SIG-M5 (cell line): ENCODE results near the gene MKX.

Source experiments
- DNase-seq: peaks from one replicate; lab custom pipeline; 2025; lab: John Stamatoyannopoulos, UW

MKX gene

DNA sequence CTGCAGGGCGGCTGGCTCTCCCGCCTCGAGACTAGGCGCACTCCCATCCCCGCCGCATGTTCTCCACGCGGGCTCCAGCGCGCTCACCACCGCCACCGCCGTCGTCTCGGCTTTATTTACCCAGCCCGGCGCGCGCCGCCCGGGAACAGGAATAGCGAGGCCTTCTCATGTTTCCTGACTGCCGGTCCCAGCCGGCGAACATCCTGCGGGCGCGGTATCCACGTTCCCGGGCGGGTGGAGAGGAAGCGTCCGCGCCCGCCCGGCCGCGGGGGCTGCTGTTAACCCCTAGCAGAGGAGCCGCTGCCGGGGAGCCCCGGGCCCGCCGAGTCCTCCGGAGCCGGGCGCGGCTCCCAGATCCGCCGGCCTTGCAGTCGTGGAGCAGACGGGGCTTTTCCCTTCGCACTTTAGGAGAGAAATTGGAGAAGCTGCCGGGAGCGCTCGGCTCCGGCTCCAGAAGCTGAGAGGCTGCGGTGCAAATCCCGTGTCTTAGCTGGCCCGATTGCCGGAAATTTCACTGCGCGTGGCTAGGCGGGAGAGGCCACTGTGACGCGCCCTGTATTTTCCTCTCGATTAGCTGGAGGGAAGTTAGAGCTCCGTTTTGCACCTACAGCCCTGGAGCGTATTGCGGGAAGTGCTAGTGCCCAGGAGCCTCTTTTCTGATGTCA lies at the start of gene MKX:
TSS of gene MKX (minus strand) at position 88 of the 665 bp plus-strand sequence. CDS start 2,404 bp downstream, outside the sequence.
- DNase-seq = no peak

GRCh38 chr10:27794157-27794556 lies 48.5 kb upstream of the MKX start:
- DNase-seq = no peak

DNA sequence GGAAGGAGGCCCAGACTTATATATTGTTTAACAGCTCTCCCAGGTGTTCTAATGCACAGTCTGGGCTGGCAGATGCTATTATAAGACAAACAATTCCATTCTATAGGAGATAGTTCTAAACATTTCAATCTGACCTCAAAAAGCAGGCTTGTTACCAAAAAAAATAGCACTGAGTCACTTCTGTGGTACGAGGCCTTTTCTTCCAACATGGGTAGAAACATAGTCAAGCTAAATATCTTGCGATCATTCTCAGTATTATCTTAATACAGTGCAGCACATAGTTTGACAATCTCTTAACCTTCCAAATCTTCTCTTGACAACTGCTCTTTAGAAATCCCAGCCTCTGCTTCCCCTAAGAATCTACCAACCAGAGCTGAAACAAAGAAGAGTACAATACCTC lies 46.6 kb upstream of the MKX start:
- DNase-seq = no peak

DNA sequence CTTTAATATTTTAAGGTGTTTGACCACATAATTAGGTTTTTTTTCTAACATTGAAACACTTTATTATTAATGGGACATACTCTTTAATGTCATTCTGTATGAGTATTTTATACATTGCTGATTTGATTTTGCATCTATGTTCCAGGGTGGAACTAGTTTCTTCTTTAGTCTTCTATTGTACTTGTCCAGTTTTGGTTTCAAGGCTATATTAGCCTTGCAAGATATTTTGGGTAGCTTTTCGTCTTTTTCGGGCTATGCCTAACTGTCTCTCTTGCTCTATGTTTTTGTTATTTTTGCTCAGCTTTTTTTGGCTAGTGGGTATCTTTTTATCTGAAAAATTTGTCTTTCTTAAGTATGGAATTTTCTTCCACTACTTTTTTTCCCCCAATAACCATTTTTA lies 38.7 kb upstream of the MKX start:
- no peak for DNase-seq

DNA sequence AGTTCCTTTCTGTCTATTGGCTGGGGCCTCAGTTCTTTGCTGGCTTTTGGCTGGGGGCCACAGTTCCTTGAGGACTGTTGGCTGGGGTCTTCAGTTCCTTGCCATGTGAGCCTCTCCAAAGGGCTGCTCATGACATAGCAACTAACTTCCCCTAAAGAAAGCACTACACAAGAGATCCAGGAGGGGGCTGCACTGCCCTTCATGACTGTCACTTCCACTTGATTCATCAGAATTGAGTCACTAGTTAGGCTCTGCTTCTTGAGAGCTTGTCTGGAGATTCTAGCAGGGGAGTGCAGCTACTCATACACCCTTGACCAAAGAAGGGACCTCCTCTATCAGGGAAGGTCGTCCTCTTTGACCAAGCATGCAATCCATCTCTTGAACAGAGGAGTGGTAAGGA lies 38.0 kb upstream of the MKX start:
- no peak for DNase-seq

- DNase-seq = no peak
These were observed 33.9 kb upstream of the MKX start for GRCh38 chr10:27779462-27780015.

DNA sequence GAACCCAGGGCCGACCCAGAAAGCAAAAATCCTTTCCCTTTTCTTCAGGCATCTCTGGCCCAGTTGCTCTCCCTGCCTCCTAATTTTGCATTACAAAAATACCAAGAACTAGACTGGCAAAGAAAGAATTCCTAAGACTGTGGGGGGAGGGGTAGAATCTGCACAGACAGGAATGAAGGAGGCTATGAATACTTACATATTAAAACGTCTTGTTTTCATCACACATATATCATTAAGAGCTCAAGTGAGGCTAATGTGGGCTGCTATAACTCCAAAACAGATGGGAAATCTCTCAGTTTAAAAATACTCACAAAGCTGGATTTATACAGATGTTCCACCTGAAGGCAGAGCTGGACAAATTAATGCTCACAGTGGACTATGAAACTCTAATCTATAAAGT lies 29.2 kb upstream of the MKX start:
- DNase-seq = no peak

GRCh38 chr10:27771231-27771630 lies 25.6 kb upstream of the MKX start:
- DNase-seq = no peak

GRCh38 chr10:27770181-27770580 lies 24.6 kb upstream of the MKX start:
- DNase-seq = no peak

- no peak for DNase-seq
These were observed 15.2 kb upstream of the MKX start for GRCh38 chr10:27760867-27761266.

DNA sequence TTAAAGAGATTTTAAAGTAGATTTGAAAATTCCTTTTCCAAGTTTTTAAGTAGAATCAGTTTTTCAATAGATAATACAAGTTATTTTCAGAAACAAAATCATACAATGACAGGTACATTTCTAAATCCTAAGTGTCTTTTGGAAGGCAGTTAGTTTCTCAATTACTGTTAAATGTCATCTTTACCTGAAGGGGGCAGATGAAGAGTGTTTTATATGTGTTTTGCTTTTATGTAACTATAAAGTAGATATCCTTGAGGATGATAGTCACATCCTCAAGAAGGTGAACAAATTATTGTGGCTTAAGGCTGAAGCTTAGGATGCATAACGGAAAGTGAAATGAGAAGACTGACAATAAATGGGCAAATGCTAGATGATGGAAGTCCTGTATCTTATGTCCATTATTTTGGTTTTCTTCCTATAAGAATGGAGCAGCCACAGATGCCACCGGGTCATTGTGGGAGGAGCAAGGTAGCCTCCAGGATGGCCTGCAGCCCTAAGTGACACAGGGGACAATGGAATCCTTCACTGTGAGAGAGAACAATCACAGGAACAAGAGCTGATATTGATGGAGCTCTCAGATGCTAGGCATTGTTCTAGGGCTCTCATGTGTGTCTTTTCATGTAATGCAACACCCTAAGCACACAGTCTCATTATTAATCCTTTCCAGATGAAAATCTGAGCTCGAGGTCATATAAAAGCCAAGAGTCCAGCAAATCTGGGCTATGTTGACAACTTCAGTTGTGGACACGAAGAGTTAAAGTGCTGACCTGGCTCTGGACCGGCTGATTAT lies 14.1 kb upstream of the MKX start:
- no peak for DNase-seq

- no peak for DNase-seq
These were observed 7.1 kb upstream of the MKX start for GRCh38 chr10:27752673-27753237.

GRCh38 chr10:27748601-27749000 lies 3.0 kb upstream of the MKX start:
- DNase-seq = no peak

DNA sequence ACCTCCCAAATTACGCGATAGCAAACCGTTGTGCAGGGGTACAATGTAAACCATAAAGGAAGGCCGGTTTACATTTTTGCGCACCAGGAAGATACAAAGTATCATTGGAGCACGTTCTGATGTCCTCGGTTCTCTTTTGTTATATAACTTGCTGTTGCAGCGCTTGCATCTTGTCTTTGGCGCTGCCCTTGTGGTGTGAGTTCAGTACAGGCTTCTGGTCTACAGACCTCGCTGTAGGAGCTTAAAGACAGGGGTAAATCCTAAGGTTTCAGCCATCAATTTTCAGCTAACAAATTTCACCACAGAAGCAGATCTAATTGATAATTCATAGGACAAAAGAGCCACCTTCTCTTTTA lies 1.5 kb upstream of the MKX start:
- DNase-seq = no peak

GRCh38 chr10:27746397-27747095 lies 927 bp upstream of the MKX start:
- DNase-seq = no peak

- DNase-seq = no peak
These were observed 552 bp downstream of the MKX start for GRCh38 chr10:27744802-27745731.

DNA sequence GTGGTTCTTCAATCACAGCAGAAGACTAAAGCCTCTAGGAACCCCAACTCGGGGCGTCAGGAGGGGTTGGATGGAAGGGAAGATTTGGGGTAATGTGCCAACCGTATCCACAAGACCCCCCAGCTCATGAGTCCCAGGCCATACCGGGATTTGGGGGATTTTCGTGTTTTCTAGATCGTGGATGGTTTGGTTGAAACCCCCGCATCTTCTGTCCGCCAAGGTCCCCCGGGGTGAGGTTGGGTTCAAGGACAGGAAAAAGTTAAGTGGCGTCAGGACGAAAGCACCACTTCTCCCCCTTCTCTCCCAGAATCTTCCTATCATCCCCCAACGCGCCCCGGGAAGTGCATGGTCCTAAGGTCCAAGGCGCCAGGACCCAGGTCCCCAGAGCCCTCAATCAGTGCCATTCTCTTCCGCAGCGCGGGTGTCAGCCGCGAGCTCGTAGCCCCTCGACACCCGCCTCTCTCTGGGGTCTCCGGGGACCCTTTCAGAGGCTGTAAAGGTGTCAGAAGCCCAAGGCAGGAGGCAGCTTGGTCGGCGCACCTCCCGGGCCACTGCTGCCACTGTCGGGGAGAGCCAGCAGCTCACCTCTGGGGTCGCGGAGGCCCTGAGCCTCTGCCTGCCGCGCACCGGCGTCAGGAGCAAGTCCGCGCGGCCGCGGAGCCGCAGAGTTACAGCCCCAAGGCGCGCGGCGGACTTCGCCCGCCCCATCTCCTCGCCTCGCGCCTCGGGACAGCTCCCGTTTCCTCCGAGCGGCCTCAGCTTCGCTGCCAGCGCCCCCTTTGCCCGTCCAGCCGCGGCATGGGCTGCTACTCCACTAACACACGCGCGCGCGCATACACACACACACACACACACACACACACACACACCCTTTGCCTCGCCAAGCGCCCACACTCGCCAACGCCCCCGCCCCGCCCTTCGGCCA lies 1.5 kb downstream of the MKX start:
- no peak for DNase-seq

GRCh38 chr10:27743012-27743876 lies 2.4 kb downstream of the MKX start:
- no peak for DNase-seq
